Stimulated activated CD4-positive, alpha-beta T cell treated with anti-CD3 and anti-CD28 coated beads, Interleukin-12 subunit alpha, Interleukin-12 subunit beta, amount 100 ng/mL, for 24 hours (primary cell): ENCODE measurements around the gene RBPMS2.
"Not testable (repeated sequence)": the region's sequence is repeated elsewhere in the genome, so short reads cannot be mapped to it uniquely, and the experiment has no call there.

Source experiments
- DNase-seq, 2 experiments: peaks; one replicate each; pipeline ENCODE4 v3.0.0-alpha.2; 2020; ENCODE audit warnings: low read depth in 2 of 2

RBPMS2 gene

DNA sequence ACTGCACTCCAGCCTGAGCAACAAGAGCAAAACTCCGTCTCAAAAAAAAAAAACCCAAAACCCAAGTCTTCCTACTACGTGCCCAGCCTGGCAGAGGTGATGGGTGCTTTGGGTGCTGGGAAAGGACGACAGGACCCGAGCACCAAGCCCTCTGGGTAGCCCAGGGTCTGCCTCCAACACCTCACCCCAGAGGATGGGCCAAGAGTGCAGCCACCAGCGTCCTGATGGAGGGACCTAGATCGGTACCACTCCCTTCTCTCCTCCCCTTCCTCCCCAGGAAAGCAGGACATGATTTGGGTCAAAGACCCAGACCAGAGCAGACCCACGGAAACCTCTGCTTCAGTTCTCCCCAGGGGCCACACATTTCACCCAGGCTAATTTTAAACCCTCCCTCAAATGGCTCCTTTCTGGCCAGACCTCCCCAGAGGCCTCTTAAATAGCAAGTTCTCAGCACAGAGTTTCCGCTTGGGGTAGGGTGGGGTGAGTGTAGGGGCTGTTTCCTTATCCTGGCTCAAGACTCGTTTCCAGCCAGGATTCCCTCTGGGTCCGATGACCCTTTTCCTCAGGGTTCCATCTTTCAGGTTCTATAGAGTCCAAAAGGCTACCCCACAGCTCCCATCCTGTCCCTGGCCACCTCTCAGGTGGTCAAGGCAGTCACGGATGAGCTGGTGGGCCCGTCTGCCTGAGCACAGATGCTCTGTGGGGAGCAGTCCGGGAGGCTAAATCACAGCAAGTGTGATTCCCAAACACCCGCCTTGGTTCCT lies 20.5 kb downstream of the RBPMS2 start:
- no peak for DNase-seq

DNA sequence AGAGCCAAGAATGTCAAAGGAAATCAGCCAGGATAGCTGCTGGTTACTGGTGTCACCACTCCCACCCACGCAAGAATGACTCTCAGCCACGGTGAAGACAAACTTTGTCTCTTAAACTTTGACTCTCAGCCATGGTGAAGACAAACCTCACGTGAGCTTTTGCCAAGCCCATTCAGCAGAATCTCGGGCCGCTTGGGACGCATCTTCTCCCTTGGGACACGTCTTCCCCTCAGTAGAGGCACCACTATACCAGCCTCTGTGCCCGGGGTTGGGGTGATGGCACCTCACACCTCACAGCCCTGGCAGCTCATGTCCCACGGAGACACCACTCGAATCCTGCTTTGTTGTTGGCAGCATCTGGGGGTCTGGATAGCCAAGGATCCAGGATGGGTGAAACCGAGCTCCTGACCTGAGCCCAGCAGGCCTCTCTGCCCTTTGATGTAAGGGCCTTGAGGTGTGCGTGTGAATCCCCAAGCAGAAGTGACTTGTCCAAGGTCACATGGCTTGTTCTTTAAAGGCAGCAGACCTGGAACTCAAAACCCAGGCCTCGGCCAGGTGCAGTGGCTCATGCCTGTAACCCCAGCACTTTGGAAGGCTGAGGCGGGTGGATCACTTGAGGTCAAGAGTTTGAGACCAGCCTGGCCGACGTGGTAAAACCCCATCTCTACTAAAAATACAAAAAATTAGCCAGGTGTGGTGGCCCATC lies 21.8 kb downstream of the RBPMS2 start:
- DNase-seq: no peak

GRCh38 chr15:64751464-64751863 lies 23.9 kb downstream of the RBPMS2 start:
- no peak for DNase-seq

GRCh38 chr15:64749999-64750657 lies 25.3 kb downstream of the RBPMS2 start:
- no peak for DNase-seq

- no peak for DNase-seq
Measured at GRCh38 chr15:64749167-64749566, 26.2 kb downstream of the RBPMS2 start.

- DNase-seq: no peak
Measured at GRCh38 chr15:64748251-64748650, 27.1 kb downstream of the RBPMS2 start.

DNA sequence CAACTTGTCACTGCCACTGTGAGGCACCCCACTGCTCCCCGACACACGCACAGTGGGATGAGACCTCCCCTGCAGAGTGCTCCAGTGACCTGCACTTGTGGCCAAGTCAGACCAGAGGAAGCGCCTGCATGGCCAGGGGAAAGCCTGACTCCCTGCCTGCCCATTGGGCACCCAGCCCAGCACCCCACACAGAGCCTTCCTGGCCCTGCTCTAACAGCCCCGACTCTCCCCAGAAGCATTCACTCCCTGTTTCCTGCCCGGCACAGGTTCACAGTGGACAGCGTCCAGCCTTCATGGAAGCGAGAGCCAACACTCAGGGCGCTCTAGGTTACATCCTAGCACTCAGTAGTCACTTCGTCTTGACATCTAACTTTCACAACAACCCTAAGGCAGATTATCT lies 27.8 kb downstream of the RBPMS2 start:
- no peak for DNase-seq

DNA sequence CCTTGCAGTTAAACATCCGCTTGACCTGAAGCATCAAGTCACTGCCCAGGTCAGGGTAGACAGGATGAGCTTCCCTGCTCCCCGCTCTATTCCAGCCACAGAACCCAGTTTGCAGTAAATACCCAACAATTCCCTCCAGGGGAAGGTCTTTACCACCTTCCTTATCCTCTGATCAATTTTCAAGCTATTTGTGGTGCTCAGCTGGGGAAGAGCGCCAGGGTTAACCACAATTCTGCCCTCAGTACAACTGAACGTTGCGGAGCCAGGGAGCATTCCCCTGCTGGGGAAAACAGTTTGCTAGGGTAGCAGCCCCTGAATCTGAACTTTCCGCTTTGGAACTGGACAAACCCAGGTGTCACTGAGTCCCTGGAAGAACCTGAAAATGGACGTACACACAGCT lies 28.5 kb downstream of the RBPMS2 start:
- DNase-seq: no peak

- no peak for DNase-seq
Measured at GRCh38 chr15:64746356-64746755, 29.0 kb downstream of the RBPMS2 start.

GRCh38 chr15:64743691-64744090 lies 31.7 kb downstream of the RBPMS2 start:
- DNase-seq: no peak

- no peak for DNase-seq
Measured at GRCh38 chr15:64742921-64743320, 32.5 kb downstream of the RBPMS2 start.

DNA sequence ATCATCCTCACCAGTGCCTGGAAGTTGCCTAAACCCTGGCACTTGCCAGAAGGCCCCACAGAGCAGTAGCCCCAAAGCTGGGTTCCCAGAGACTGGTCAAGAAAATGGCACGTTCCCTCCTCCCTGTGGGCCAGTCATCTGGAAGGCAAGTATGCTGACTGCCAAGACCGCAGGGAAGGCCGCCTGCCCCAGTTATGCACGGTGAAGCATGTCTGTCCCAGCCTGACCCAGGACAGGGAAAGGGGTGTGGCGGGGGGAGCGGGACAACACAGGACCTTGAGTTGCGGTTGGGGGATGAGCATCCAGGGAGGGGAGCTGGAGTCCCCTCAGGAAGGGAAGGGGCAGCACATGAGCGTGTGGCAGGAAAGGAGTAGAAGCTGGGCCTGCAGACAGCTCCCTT lies 33.0 kb downstream of the RBPMS2 start:
- no peak for DNase-seq

GRCh38 chr15:64741708-64742107 lies 33.7 kb downstream of the RBPMS2 start:
- DNase-seq: not testable (repeated sequence)

- DNase-seq: no peak
Measured at GRCh38 chr15:64740311-64741170, 34.8 kb downstream of the RBPMS2 start.

DNA sequence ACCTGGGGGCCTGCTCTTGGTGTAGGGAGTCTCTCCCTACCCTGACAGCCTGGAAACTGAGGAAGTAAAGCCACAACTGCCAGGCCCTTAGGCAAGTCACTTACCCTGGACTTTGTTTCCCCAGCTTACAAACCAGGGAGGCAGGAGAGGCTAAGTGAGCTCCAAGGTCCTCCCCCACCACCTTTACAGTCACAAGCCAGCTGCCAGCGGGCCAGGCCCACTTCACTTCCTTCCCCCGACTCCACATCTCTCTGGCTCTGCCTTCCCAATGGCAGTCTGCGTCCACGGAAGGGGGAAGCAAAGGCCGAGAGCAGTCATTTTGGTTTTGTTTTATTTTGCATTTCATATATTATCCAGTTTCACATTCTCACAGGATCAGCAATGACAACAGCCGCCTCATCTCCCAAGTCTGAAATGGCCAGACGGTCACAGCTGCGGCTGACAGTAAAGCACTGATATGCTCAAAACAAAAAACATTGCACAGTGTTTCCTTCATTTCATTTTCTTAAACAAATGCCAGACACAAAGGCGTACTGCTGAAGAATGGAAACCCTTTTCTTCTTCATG lies 35.7 kb downstream of the RBPMS2 start:
- DNase-seq: no peak

DNA sequence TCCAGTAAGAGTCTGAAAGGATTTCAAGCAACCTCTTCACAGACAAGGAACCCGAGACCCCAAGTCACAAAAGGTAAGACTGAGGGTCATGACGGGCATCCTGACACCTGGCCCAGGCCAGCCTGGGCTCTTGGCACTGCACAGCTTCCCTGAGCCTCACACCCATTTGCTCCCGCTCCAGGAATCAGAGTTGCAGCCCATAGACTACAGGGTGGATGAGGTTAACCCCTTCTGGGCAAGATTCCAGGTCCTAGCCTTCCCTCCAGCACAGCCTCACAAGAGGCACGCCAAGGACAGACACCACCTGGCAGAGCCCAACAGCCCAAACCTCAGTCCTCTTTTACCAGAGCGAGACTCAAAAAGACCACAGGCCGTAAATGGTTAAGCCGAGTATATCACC lies 36.2 kb downstream of the RBPMS2 start:
- DNase-seq: no peak

GRCh38 chr15:64738226-64739095 lies 36.9 kb downstream of the RBPMS2 start:
- DNase-seq: no peak

- DNase-seq: no peak
Measured at GRCh38 chr15:64732156-64732860, 43.1 kb downstream of the RBPMS2 start.

GRCh38 chr15:64731805-64732151 lies 43.6 kb downstream of the RBPMS2 start:
- no peak for DNase-seq
